PC-3 (cell line): ENCODE results near the gene HAUS1. TPM values are rescaled to one million over a fixed set of nuclear protein-coding genes. Genes with fewer than 3 reads are reported as not detected.

Experiments used
- ATAC-seq: fragments of 200-7000 bp; cut with Tn5 transposase; 2 replicates; pipeline ENCODE4 v1.9.1; 2020; ENCODE audit warnings: mild to moderate bottlenecking, moderate library complexity
- BruUV-seq: library from RNA; stranded (reverse); fragments of 400-500 nt; replicated peaks from 2 replicates; lab custom pipeline; 2021; lab: Mats Ljungman, UMichigan
- CTCF ChIA-PET: fragments of 300-600 bp; sonication (Branson Sonifier 250); formaldehyde crosslinking; loops from one replicate; lab custom pipeline; 2022; ENCODE audit warnings: antibody characterized with exemption; lab: Charles Lee
- POLR2A ChIA-PET: fragments of 300-600 bp; sonication (Branson Sonifier 250); formaldehyde crosslinking; loops from one replicate; lab custom pipeline; 2022; ENCODE audit warnings: antibody characterized with exemption; ENCODE audit not compliant: unreplicated experiment; lab: Charles Lee
- DNase-seq: peaks from one replicate; pipeline ENCODE4 v3.0.0-alpha.2; 2015
- H2AFZ ChIP-seq: fragments of 300-600 bp; sonication (generic); 2 replicates; pipeline ENCODE4 v1.6.0; 2016; ENCODE audit warnings: antibody characterized with exemption, low read length
- H3F3A ChIP-seq: fragments of 300-600 bp; sonication (generic); one replicate; pipeline ENCODE4 v1.6.0; 2017; ENCODE audit warnings: antibody characterized with exemption, low read length, control low read depth, mild to moderate bottlenecking; ENCODE audit not compliant: unreplicated experiment
- H3K27ac ChIP-seq: fragments of 300-600 bp; sonication (generic); 2 replicates; pipeline ENCODE4 v1.5.1; 2016; ENCODE audit warnings: mild to moderate bottlenecking, low read length
- H3K27me3 ChIP-seq: fragments of 300-600 bp; sonication (generic); 2 replicates; pipeline ENCODE4 v1.6.1; 2016; ENCODE audit warnings: low read length, mixed read lengths
- H3K36me3 ChIP-seq: fragments of 300-600 bp; sonication (generic); 2 replicates; pipeline ENCODE4 v1.6.1; 2016; ENCODE audit warnings: low read depth, mixed run types, low read length, mixed read lengths
- H3K4me1 ChIP-seq: fragments of 300-600 bp; sonication (generic); 2 replicates; pipeline ENCODE4 v1.5.1; 2016; ENCODE audit warnings: low read length; ENCODE audit not compliant: insufficient read depth
- H3K4me2 ChIP-seq: fragments of 300-600 bp; sonication (generic); 2 replicates; pipeline ENCODE4 v1.6.0; 2016; ENCODE audit warnings: low read length
- H3K4me3 ChIP-seq: fragments of 300-600 bp; sonication (generic); 2 replicates; pipeline ENCODE4 v1.5.1; 2016; ENCODE audit warnings: mild to moderate bottlenecking, low read length, mixed read lengths
- H3K79me2 ChIP-seq: fragments of 300-600 bp; sonication (generic); 2 replicates; pipeline ENCODE4 v1.6.1; 2017; ENCODE audit warnings: low read length, mixed read lengths
- H3K9ac ChIP-seq: fragments of 300-600 bp; sonication (generic); 2 replicates; pipeline ENCODE4 v1.6.0; 2016; ENCODE audit warnings: mild to moderate bottlenecking, low read length
- H3K9me2 ChIP-seq: fragments of 300-600 bp; sonication (generic); replicated peaks from 2 replicates; pipeline ENCODE4 v1.6.1; 2016; ENCODE audit warnings: mixed run types, low read length, mixed read lengths
- H3K9me3 ChIP-seq: fragments of 300-600 bp; sonication (generic); 2 replicates; pipeline ENCODE4 v1.6.1; 2016; ENCODE audit warnings: low read length, mixed read lengths
- H4K20me1 ChIP-seq: fragments of 300-600 bp; sonication (generic); 2 replicates; pipeline ENCODE4 v1.6.1; 2016; ENCODE audit warnings: low read length, mixed read lengths
- EZH2 ChIP-seq: fragments of 300-600 bp; sonication (generic); IDR thresholded peaks from one replicate; pipeline ENCODE4 v1.6.1; 2017; ENCODE audit warnings: antibody characterized with exemption, mild to moderate bottlenecking, low read length; ENCODE audit not compliant: unreplicated experiment
- EZH2phosphoT487 ChIP-seq: fragments of 300-600 bp; sonication (generic); IDR thresholded peaks from 2 replicates; pipeline ENCODE4 v1.6.1; 2018; ENCODE audit warnings: mild to moderate bottlenecking, antibody characterized with exemption, low read length, borderline replicate concordance
- intact Hi-C: fragments of 100-400 bp; cut with micrococcal nuclease; formaldehyde crosslinking; loops from 2 replicates; pipeline ENCODE4 v1.9.0; 2023
- total RNA-seq: library from RNA; depleted of rRNA; stranded (reverse); fragments of >200 nt; gene quantifications from 2 replicates; pipeline ENCODE4 v1.2.3, GENCODE V29; 2014
- TF ChIP-seq, protein P1 (sequence below): fragments of 300-600 bp; sonication (generic); conservative IDR thresholded peaks from 2 replicates; pipeline ENCODE4 v1.5.1; 2017; ENCODE audit warnings: antibody characterized with exemption, low read depth, mild to moderate bottlenecking, low read length

The HAUS1 gene
- total RNA-seq, 1 experiment from 2014 or later: 17.7 TPM

DNA sequence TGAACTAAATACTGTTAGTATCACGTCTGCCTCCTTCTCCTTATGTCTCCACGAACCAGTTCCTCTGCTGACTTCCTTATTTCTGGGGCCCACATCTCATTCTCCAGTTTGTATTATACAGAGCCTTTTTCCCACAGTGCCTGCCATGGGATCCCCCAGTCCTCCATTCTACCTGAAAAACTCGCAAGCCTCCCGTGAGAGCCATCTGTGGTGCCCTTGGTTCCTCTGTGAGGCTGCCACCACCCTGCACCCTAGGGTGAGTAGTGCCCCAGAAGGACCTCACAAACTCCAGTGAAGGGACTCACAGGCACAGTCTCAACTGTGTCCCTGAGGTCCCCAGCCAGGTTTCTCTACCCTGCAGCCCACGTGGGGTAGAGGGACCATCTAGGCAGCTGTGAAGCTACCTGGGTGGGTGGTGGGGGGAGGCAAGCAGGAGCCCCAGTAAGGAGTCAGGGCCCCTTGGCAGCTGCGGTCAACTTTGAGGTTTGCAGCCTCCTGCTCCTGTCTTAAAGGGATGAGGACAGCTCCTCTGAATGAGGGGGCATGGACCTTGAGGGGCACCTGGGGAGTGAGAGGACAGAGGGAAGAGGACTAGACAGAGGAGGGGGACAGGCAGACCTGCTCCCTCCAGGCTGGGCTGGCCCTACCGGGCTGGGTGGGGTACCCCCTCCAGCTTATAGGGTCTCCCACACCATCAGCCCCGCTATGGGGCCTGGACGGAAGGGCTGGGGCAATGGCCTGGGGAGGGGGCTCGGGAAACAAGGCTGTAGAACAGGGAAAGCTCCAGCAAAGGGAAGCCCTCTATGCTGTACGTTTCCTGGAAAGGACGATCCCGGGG lies 33.2 kb upstream of the HAUS1 start:
- 0 out of 2 replicates have a peak overlapping the region, but pooled peaks have one; percentile 60 for H3K4me2 ChIP-seq
- CTCF ChIA-PET: no interaction called here
- H3F3A ChIP-seq: no peaks in the 10 kb centered on the region
- ATAC-seq (no peak), DNase-seq (no peak)
- H4K20me1 ChIP-seq: no peaks in the 10 kb centered on the region
- BruUV-seq: no TSS peak
- POLR2A ChIA-PET: no interaction called here
- H3K4me3 ChIP-seq: no peak overlapping the region; the same call in 1 of the 2 replicates
- intact Hi-C loops: no loop called here
- TF ChIP-seq EZH2phosphoT487 (no peak), EZH2 (no peak)
- TF ChIP-seq, protein P1, sequence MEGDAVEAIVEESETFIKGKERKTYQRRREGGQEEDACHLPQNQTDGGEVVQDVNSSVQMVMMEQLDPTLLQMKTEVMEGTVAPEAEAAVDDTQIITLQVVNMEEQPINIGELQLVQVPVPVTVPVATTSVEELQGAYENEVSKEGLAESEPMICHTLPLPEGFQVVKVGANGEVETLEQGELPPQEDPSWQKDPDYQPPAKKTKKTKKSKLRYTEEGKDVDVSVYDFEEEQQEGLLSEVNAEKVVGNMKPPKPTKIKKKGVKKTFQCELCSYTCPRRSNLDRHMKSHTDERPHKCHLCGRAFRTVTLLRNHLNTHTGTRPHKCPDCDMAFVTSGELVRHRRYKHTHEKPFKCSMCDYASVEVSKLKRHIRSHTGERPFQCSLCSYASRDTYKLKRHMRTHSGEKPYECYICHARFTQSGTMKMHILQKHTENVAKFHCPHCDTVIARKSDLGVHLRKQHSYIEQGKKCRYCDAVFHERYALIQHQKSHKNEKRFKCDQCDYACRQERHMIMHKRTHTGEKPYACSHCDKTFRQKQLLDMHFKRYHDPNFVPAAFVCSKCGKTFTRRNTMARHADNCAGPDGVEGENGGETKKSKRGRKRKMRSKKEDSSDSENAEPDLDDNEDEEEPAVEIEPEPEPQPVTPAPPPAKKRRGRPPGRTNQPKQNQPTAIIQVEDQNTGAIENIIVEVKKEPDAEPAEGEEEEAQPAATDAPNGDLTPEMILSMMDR: no peak
- H3K9me2 ChIP-seq: no peaks in the 10 kb centered on the region
- H3K27ac ChIP-seq: no peak overlapping the region
- no peak overlapping the region for H2AFZ ChIP-seq
- H3K4me1 ChIP-seq: no peaks in the 10 kb centered on the region
- no peaks in the 10 kb centered on the region; the same call in 1 of the 2 replicates for H3K36me3 ChIP-seq
- no peaks in the 10 kb centered on the region for H3K27me3 ChIP-seq
- H3K9me3 ChIP-seq: no peaks in the 10 kb centered on the region
- no peak overlapping the region for H3K9ac ChIP-seq
- no peaks in the 10 kb centered on the region for H3K79me2 ChIP-seq

DNA sequence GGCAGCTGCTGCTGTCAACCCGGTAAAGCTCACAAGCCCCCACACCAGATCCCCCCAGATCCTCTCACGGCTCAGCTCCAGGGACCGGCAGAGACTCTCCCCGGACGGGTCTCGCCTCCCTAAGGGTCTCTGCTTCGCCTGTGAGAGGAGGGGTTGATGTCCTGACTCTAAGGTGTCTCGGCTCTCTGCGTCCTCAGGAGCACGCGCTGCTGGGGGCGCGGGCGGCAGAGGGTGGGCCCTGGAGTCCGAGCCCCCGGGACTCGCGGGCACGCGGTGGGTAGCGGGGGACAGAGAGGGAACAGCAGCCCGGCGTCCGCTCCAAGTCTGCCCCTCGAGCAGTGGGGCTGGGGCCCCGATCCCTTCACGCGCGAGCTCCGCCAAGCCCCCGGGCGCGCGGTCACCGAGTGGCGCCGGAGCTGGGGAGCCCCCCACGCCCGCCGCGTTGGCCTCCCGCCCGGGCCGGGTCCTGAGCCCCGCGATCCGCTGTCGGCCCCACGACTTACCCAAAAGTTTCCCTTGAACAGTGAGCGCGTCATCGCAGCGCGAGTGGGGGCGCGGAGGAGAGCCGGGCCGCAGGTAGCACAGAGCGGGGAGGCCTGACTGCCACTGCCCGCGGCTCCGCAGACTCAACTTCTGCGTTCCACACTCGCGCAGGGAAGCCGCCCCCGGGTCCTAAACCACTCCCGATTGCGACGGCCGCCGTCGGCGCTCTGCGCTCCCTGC lies 32.4 kb upstream of the HAUS1 start, which contains the start of gene PSTPIP2:
Gene PSTPIP2, minus strand, starts transcription at position 608 of the 723 bp plus-strand sequence. Its CDS starts 72 bp downstream, at position 536.
- Histone ChIP-seq H3K9me2 (no peaks in the 10 kb centered on the region), H3K36me3 (no peaks in the 10 kb centered on the region; the same call in 1 of the 2 replicates), H3K4me3 (peak within 1 kb of the TSS; percentile 44), H3K27ac (no peak within 1 kb of the TSS), H3K27me3 (no peaks in the 10 kb centered on the region), H3F3A (no peaks in the 10 kb centered on the region), H3K79me2 (no peaks in the 10 kb centered on the region), H2AFZ (no peak within 1 kb of the TSS), H3K4me1 (no peaks in the 10 kb centered on the region), H4K20me1 (no peaks in the 10 kb centered on the region), H3K9ac (no peak within 1 kb of the TSS), H3K4me2 (peak within 1 kb of the TSS; percentile 60), H3K9me3 (no peaks in the 10 kb centered on the region)
- no TSS peak for BruUV-seq
- DNase-seq (no peak), ATAC-seq (peak; percentile 48)
- TF ChIP-seq EZH2: no peak
- POLR2A ChIA-PET: no interaction called here
- CTCF ChIA-PET: no interaction called here
- intact Hi-C loops: loop anchor here (2.0 kb wide), 1 partner anchor 407 kb away; no protein-coding TSS in a partner anchor

DNA sequence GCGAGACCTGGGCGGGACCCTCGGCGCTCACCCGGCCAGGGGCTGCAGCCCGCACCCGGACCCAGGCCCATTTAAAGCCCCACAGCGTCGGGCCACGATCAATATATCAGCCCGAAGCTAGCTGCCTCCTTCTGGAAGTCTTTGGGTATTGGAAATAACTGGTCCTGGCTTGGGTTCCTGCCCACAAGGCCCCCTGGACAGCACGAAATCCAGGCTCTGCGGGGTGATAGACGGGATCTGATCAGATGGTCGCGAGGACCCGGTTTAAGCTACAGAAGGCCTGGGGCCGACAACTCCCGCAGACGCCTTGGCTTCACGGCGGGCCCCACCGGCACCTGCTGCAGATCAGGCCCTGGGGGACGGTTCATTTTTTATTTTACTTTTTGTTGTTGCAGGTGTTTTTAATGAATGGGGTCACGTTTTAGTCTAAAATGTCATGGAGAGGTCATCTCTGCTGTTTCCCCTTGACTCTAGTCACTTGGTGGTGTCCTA lies 31.8 kb upstream of the HAUS1 start:
- peak overlapping the region; percentile 44; the same call in 1 of the 2 replicates for H3K4me3 ChIP-seq
- BruUV-seq: no TSS peak
- CTCF ChIA-PET: no interaction called here
- peak overlapping the region; percentile 60 for H3K4me2 ChIP-seq
- no peak for ATAC-seq
- POLR2A ChIA-PET: no interaction called here
- H3K27ac ChIP-seq: no peak overlapping the region
- no peak overlapping the region for H3K9ac ChIP-seq
- intact Hi-C loops: loop anchor here (2.0 kb wide), 1 partner anchor 408 kb away; no protein-coding TSS in a partner anchor
- no peaks in the 10 kb centered on the region for H3K79me2 ChIP-seq
- DNase-seq: no peak
- no peak overlapping the region for H2AFZ ChIP-seq
- H3K27me3 ChIP-seq: no peaks in the 10 kb centered on the region
- TF ChIP-seq EZH2phosphoT487 (no peak), EZH2 (no peak)
- TF ChIP-seq, protein P1: no peak
- H3K36me3 ChIP-seq: no peaks in the 10 kb centered on the region; the same call in 1 of the 2 replicates
- H3K9me3 ChIP-seq: no peaks in the 10 kb centered on the region
- no peaks in the 10 kb centered on the region for H3K9me2 ChIP-seq
- H3K4me1 ChIP-seq: no peaks in the 10 kb centered on the region
- H3F3A ChIP-seq: no peaks in the 10 kb centered on the region
- H4K20me1 ChIP-seq: no peaks in the 10 kb centered on the region
